GM18517 (cell line): ENCODE results near the gene GSC2.
A peak's percentile ranks its signal among the peaks of the same experiment; 100 is the strongest.

Source experiments
- ATAC-seq: cut with Tn5 transposase; IDR thresholded peaks from one replicate; pipeline ENCODE4 v1.9.1; 2021; ENCODE audit warnings: mild to moderate bottlenecking, moderate library complexity; ENCODE audit not compliant: unreplicated experiment

Gene GSC2

GRCh38 chr22:19178657-19179496 lies 28.8 kb upstream of the GSC2 start, which contains the start of gene SLC25A1:
Gene SLC25A1 (minus strand): TSS chr22:19178736. CDS start chr22:19178673, 63 bp downstream.
- ATAC-seq: peak; percentile 57

- peak; percentile 43 for ATAC-seq
These were observed 28.1 kb upstream of the GSC2 start for GRCh38 chr22:19178065-19178656.

DNA sequence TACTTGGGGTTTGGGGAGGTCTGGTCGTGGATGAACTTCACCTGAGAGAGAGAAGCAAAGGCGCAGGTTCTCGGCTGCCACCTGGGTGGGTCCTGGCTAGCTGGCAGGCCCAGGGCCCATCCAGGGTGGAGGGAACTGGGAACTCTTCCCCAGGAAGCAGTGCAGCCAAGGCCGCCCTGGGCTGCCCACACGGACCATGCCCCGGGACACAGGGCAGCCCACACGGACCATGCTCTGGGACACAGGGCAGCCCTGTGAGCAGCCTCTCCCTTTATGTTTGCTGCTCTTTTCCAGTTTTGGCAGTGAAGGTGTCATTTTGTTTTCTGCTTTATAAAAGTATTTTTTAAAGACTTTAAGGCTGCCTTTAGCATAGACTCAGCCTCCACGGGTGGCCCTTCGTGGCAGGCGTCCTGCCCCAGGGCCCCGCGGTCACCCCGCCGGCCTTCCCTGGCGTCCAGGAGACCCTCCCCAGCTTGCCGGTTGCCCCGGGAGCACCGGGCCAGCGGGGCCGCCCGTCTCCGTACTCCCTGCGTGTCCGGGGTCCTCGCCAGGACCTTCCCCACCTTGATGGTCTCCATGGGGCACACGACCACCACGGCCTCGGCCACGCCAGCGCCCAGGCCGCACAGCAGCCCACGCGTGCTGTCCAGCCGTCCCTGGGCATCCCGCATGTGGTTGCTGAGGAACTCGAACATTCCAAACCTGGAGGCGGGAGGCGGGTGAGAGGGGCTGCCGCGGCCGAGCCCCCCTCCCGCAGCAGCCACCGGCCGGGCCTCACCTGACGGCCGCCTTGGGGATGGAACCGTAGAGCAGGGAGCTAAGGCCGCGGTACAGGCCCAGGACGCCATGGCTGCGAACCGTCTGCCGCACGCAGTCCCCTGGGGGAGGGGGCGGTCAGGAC lies 27.3 kb upstream of the GSC2 start:
- ATAC-seq: no peak

DNA sequence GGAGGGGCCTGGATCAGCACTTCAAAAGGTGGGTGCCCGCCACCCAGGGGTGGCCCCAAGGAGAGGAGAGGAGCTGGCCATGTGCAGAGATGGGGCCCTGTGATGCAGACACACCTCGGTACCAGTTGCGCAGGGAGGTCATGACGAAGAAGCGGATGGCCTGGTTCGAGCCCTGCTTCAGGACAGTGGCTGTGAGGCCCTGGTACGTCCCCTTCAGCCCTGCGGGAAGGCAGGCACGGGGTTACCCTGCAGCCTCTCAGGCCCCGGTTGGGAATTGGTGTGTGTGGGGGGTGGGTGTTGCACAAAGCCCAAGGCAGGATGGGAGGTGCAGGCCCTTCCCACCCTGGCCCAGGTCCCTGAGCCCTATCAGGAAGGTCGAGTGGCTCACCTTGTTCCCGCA lies 26.6 kb upstream of the GSC2 start:
- ATAC-seq: no peak

- ATAC-seq: no peak
These were observed 26.1 kb upstream of the GSC2 start for GRCh38 chr22:19176175-19176643.

- no peak for ATAC-seq
These were observed 25.6 kb upstream of the GSC2 start for GRCh38 chr22:19175602-19176174.

DNA sequence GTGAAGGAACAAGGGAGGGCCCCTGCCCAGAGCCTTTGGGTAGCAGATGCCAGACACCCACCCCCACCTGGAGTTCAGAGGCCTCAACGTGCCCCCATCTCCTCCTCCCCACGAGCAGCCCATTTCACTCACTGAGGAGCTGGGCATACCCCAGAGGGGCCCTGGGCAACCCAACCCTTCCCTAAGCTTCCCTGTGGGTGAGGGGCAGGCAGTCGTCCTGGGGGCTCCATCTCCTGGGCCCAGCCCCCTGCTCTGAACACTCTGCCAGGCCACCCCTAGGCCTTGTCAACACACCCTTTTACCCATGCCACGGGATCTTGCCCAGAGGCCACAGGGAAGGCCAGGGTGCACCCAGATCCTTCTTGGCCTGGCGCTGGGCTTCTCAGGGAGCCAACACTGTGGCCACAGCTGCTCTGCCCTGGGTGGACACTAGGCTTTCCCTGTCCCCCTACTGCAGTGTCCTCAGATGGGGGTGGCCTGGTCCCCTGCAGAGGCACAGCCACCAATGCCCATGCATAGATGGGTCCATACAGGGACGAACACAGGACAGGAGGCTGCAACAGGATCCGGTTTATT lies 25.0 kb upstream of the GSC2 start:
- ATAC-seq: no peak

GRCh38 chr22:19174106-19175025 lies 24.3 kb upstream of the GSC2 start:
- no peak for ATAC-seq

DNA sequence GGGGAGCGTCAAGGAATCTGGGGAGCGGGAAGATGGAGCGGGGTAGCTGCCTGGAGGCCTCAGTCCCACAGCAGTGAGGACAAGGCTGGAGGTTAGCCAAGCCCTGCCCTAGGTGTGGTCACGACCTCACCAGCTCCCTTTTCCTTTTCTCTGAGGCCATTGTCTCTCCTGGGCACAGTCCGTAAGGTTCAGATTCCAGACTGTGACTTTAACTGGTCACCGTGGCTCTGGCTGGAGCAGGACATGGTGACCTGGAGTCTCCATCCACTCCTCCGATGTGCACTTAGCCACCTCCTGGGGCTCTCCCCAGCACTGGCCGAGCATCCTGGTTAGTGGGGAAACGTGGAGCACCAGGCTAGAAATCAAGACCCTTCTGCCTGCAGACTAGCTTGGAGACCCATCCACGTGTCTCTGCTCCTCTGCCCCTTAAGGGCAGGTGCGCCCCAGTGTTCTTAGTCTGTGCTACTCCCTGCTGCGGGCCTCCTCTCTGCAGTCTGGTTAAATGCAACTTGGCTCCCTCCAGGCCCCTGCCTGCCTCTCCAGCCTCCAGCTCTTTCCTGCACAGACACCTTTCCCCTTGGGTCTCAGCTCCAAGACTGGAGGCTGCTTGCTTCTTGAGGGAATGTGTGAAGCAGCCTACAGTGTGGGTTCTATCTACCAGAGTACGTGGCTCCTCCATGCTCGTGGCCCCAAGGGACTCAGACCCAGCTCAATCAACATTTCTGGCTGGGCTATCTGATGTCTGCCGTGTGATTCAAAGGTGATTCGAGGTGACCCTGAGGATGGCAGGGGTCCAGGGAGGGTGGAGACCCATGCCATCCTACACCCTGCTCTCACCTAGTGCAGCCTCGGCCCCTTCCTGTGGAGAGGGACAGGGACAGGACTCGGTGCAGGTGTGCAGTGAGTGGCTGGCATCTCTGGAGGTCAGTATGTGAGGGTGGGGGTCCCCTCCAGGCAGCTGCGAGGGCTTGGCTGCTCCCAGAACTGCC lies 23.2 kb upstream of the GSC2 start:
- no peak for ATAC-seq

DNA sequence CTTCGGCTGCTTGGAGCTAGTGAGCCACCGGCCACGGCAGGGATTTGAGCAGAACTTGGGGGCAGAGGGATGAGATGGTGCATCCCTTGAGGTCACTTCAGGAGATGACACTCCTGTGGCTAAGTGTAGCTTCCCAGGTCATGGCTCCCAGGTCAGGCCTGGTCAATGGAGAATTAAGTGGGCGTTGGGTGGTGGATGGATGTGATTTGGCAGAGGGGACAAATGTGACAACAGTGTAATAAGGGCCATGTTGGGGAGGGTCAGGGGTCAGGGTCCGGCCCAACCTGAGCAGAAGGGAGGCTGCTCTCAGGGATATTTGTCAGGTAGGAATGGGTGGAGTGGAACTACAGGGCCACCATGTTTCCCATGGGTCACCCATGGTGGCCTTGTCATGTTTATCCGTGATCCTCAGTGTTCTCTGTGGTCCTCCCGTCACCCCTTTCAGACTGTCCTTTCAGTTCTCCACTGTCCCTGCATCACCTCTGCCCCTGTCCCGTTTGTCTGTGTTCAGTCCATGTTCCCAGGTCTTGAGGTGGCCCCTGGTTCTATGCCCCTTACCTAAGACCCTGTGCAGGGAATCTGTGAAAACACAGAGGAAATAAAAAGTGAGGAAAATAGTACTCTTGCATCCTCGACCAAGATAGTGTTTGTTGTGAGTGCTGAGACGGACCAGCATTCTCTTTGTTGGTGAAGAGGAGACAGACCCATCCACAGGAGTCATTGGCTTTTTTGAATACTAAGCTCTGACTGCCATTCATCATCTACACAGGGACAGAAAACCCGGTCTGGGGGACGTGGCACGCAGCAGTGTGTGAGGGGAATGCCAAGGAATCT lies 22.3 kb upstream of the GSC2 start:
- no peak for ATAC-seq

- ATAC-seq: no peak
These were observed 19.8 kb upstream of the GSC2 start for GRCh38 chr22:19169947-19170318.

GRCh38 chr22:19169002-19169946 lies 19.2 kb upstream of the GSC2 start:
- no peak for ATAC-seq

- no peak for ATAC-seq
These were observed 18.2 kb upstream of the GSC2 start for GRCh38 chr22:19168088-19168890.

DNA sequence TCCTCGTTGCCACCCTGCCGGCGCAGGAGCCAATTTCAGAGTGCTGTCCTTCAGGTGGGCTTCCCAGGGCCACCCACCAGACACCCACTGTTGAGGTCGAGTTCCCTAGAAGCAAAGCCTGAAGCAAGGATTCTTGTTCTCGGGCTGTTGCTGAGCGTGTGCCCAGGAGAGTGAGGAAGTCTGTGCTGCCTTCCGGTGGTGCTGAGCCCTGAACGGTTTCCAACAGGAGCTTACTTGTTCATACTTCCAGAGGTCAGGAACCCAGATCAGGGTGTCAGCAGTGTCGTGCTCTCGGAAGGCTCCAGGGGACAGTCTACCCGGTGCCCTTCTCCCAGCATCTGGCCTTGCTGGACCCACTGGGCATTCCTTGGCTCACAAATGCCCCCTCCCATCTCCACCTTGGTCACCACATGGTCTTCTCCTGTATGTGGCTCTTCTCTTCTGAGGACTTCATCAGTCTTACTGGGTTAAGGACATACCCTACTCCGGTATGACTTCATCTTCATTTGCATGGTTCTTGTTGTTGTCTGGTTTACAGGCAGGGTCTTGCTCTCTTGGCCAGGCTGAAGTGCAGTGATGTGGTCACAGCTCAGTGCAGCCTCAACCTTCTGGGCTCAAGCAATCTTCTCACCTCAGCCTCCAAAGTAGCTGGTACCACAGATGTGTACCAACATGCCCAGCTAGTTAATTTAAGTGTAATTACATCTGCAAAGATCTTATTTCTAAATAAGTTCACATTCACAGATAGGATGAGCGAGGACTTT lies 17.2 kb upstream of the GSC2 start:
- ATAC-seq: no peak

GRCh38 chr22:19166421-19166820 lies 16.3 kb upstream of the GSC2 start:
- no peak for ATAC-seq
